ENCODE measurements around the gene LRRC40. TPM values are rescaled to one million over a fixed set of nuclear protein-coding genes. Genes with fewer than 3 reads are reported as not detected.

LRRC40 gene
- polyA plus RNA-seq, 1 donor (not counting 4 experiments of a cell fraction or from before 2014, with no cell fraction given), result 28.5 TPM

DNA sequence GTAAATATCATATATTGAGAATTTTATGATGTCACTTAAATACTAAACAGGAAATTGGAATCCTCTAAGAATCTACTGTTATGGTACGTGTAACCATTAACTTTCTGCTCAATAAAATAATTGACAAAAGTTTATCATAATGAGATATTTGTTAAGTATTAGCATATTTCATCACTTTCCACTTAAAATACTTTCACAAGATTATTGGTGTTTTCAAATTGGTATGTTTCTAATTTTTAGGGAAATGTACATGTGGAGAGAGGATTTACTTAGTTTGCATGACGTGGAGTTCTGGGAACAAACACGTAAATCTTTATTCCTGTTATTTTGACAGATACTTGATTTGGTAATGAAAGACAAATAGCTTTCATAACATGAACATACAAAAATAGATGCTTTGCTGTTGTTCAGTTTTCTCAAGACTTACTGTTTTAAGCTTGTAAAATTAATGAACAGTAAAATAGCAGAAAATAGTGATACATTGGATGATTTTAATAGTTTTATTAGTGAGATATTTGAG is 17.4 kb upstream of the LRRC40 start:
- no peaks in the 10 kb centered on the region for H3K27me3 ChIP-seq (ENCODE audit: control insufficient read depth, extremely low read depth, insufficient read depth, low read length)
- H3K27ac ChIP-seq (ENCODE audit: control insufficient read depth, insufficient read depth, low read length), result peak overlapping the region; percentile 96
- no peak overlapping the region for H2AFZ ChIP-seq (ENCODE audit: control insufficient read depth, low read length)
- H3K79me2 ChIP-seq (ENCODE audit: control insufficient read depth, insufficient read depth, low read length), result peaks cover 91% of the 10 kb centered on the region
- peak overlapping the region; percentile 97 for H3K4me2 ChIP-seq (ENCODE audit: control insufficient read depth, extremely low read depth, insufficient read depth, low read depth, low read length)
- H3K9ac ChIP-seq (ENCODE audit: control insufficient read depth, extremely low read depth, insufficient read depth, low read length), result peak overlapping the region; percentile 98
- no peak for TF ChIP-seq EZH2 (IDR thresholded peaks at IDR 0.05; ENCODE audit: low read length)
- TF ChIP-seq, protein P1, sequence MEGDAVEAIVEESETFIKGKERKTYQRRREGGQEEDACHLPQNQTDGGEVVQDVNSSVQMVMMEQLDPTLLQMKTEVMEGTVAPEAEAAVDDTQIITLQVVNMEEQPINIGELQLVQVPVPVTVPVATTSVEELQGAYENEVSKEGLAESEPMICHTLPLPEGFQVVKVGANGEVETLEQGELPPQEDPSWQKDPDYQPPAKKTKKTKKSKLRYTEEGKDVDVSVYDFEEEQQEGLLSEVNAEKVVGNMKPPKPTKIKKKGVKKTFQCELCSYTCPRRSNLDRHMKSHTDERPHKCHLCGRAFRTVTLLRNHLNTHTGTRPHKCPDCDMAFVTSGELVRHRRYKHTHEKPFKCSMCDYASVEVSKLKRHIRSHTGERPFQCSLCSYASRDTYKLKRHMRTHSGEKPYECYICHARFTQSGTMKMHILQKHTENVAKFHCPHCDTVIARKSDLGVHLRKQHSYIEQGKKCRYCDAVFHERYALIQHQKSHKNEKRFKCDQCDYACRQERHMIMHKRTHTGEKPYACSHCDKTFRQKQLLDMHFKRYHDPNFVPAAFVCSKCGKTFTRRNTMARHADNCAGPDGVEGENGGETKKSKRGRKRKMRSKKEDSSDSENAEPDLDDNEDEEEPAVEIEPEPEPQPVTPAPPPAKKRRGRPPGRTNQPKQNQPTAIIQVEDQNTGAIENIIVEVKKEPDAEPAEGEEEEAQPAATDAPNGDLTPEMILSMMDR (optimal IDR thresholded peaks at IDR 0.05 in 1 of 3, IDR thresholded peaks at IDR 0.05 in 1 of 3, conservative IDR thresholded peaks at IDR 0.05 in 1 of 3; ENCODE audit: extremely low read depth in 1 of 3, insufficient read depth in 2 of 3, low read length in 3 of 3), result no peak
- dilution Hi-C loops (cut with MboI; ENCODE audit: extremely low pct_ligation_motif_present, low sequenced_read_pairs), result no loop called here
- FAIRE-seq, result no peak
- DNase-seq (ENCODE audit: low read depth, low spot score), result no peak
- H3K36me3 ChIP-seq (ENCODE audit: control insufficient read depth in 2 of 2, extremely low read depth in 1 of 2, insufficient read depth in 2 of 2, low read length in 2 of 2), result peaks cover 8 to 18% of the 10 kb centered on the region in 2 experiments
- peaks cover 6% of the 10 kb centered on the region for H4K20me1 ChIP-seq (ENCODE audit: control insufficient read depth, extremely low read depth, insufficient read depth, low read length)
- H3K4me3 ChIP-seq (ENCODE audit: control insufficient read depth in 2 of 3, extremely low read depth in 1 of 3, insufficient read depth in 2 of 3, low read depth in 1 of 3, low read length in 3 of 3), result peak overlapping the region; percentile 75 to 99 (median 89)
- H3K4me1 ChIP-seq (ENCODE audit: control insufficient read depth, extremely low read depth, insufficient read depth, low read length), result peaks cover 29% of the 10 kb centered on the region
- no peaks in the 10 kb centered on the region for H3K9me1 ChIP-seq (ENCODE audit: control insufficient read depth, extremely low read depth, insufficient read depth, low read length)
- no peaks in the 10 kb centered on the region for H3K9me3 ChIP-seq (ENCODE audit: control insufficient read depth, low read depth, low read length)

DNA sequence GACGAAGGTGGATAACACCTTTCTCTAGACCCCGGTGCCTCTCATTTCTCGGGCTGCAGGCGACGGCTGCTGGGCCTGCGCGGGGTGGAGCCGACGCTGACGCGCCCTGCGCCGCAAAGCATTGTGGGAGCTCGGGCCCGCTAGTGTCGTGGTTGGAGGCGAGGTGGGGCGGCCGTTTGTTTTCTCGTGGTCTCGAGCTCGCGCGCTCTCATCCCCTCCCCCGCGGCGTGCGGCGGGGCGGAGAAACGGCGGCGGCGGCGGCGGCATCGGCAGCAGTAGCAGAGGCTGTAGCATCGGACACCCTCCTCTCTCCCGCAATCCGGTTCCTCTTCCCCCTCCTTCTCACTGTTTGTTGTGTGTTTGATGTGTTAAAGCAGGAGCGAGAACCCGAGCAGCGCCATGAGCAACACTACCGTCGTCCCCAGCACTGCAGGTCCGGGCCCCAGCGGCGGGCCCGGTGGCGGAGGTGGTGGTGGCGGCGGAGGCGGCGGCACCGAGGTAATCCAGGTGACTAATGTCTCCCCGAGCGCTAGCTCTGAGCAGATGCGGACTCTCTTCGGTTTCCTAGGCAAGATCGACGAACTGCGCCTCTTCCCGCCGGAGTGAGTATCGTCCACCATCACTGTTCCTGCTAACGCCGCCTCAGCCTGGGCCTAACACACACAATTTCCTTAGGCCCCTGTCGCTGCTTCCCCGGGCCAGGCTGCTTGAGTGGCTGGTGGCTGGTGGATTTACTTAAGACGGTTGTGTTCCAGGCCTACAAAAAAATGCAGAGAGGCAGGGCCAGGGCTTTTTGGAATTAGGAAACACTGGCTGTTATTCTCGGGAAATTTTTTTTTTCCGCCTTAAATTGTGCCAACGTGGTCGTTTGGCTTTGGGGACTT is 16.1 kb upstream of the LRRC40 start, which contains the start of gene SRSF11:
Gene SRSF11 (plus strand): TSS at position 143 of the 884 bp plus-strand sequence. CDS start 257 bp downstream, at position 400.
- Histone ChIP-seq H3K4me3 (ENCODE audit: control insufficient read depth in 2 of 3, extremely low read depth in 1 of 3, insufficient read depth in 2 of 3, low read depth in 1 of 3, low read length in 3 of 3) (peak within 1 kb of the TSS; percentile 75 to 99 (median 89)), H3K4me2 (ENCODE audit: control insufficient read depth, extremely low read depth, insufficient read depth, low read depth, low read length) (peak within 1 kb of the TSS; percentile 97), H3K9me3 (ENCODE audit: control insufficient read depth, low read depth, low read length) (no peaks in the 10 kb centered on the region), H3K27ac (ENCODE audit: control insufficient read depth, insufficient read depth, low read length) (peak within 1 kb of the TSS; percentile 96), H3K9me1 (ENCODE audit: control insufficient read depth, extremely low read depth, insufficient read depth, low read length) (no peaks in the 10 kb centered on the region), H3K79me2 (ENCODE audit: control insufficient read depth, insufficient read depth, low read length) (peaks cover 90% of the 10 kb centered on the region), H4K20me1 (ENCODE audit: control insufficient read depth, extremely low read depth, insufficient read depth, low read length) (no peaks in the 10 kb centered on the region), H3K4me1 (ENCODE audit: control insufficient read depth, extremely low read depth, insufficient read depth, low read length) (peaks cover 22% of the 10 kb centered on the region), H3K27me3 (ENCODE audit: control insufficient read depth, extremely low read depth, insufficient read depth, low read length) (no peaks in the 10 kb centered on the region), H3K36me3 (ENCODE audit: control insufficient read depth in 2 of 2, extremely low read depth in 1 of 2, insufficient read depth in 2 of 2, low read length in 2 of 2) (peaks cover 8 to 15% of the 10 kb centered on the region in 2 experiments), H3K9ac (ENCODE audit: control insufficient read depth, extremely low read depth, insufficient read depth, low read length) (peak within 1 kb of the TSS; percentile 98), H2AFZ (ENCODE audit: control insufficient read depth, low read length) (peak within 1 kb of the TSS; percentile 93)
- DNase-seq (ENCODE audit: low read depth, low spot score) (no peak), FAIRE-seq (peak; percentile 9)
- dilution Hi-C loops (cut with MboI; ENCODE audit: extremely low pct_ligation_motif_present, low sequenced_read_pairs), result no loop called here
- TF ChIP-seq EZH2 (IDR thresholded peaks at IDR 0.05; ENCODE audit: low read length), result no peak
